IMR-90 (cell line): ENCODE results near the gene TTC24. TPM values are rescaled to one million over a fixed set of nuclear protein-coding genes. Genes with fewer than 3 reads are reported as not detected.

Experiments
- ATAC-seq: fragments of 200-7000 bp; cut with Tn5 transposase; 2 replicates; pipeline ENCODE4 v1.9.1; 2020; ENCODE audit warnings: low read depth, mild to moderate bottlenecking, moderate library complexity
- BruUV-seq: library from RNA; stranded (reverse); fragments of 400-500 nt; replicated peaks from 2 replicates; lab custom pipeline; 2021; lab: Mats Ljungman, UMichigan
- CTCF ChIA-PET: fragments of 300-600 bp; formaldehyde crosslinking; extraction: SDS; loops from one replicate; lab custom pipeline; 2021; ENCODE audit warnings: antibody characterized with exemption; lab: Yijun Ruan, JAX
- POLR2A ChIA-PET: fragments of 300-600 bp; sonication (Branson Sonifier 250); formaldehyde crosslinking; loops from one replicate; lab custom pipeline; 2022; ENCODE audit warnings: antibody characterized with exemption; ENCODE audit not compliant: unreplicated experiment; lab: Charles Lee
- DNase-seq: peaks from one replicate; pipeline ENCODE4 v3.0.0; 2013
- H2AFZ ChIP-seq: replicated peaks from 2 replicates; pipeline ENCODE3; 2013; ENCODE audit warnings: low read length, mild to moderate bottlenecking; ENCODE audit not compliant: poor library complexity
- H2AK5ac ChIP-seq: 2 replicates; pipeline ENCODE4 v1.6.1; 2013; ENCODE audit warnings: low read depth, low read length, inconsistent platforms
- H2AK9ac ChIP-seq: replicated peaks from 2 replicates; pipeline ENCODE3; 2013; ENCODE audit warnings: mild to moderate bottlenecking, low read depth, low read length, moderate library complexity; ENCODE audit not compliant: poor library complexity
- H2BK120ac ChIP-seq: 2 replicates; pipeline ENCODE4 v1.6.1; 2013; ENCODE audit warnings: low read depth, low read length, inconsistent platforms
- H2BK15ac ChIP-seq: 3 replicates; pipeline ENCODE4 v1.6.1; 2013; ENCODE audit warnings: low read depth, low read length, inconsistent platforms
- H2BK20ac ChIP-seq: 2 replicates; pipeline ENCODE4 v1.6.1; 2013; ENCODE audit warnings: low read depth, mild to moderate bottlenecking, inconsistent platforms, low read length, moderate library complexity
- H2BK5ac ChIP-seq: 2 replicates; pipeline ENCODE4 v1.6.1; 2013; ENCODE audit warnings: mild to moderate bottlenecking, low read depth, low read length, inconsistent platforms; ENCODE audit not compliant: poor library complexity, severe bottlenecking
- H3K14ac ChIP-seq: replicated peaks from 2 replicates; pipeline ENCODE4 v1.6.1; 2013; ENCODE audit warnings: low read depth, low read length, inconsistent platforms
- H3K18ac ChIP-seq: 2 replicates; pipeline ENCODE4 v1.6.1; 2013; ENCODE audit warnings: low read depth, low read length, control low read depth
- H3K23ac ChIP-seq: 2 replicates; pipeline ENCODE4 v1.6.1; 2013; ENCODE audit warnings: low read depth, low read length, inconsistent platforms
- H3K27ac ChIP-seq: 2 replicates; pipeline ENCODE4 v1.5.1; 2013; ENCODE audit warnings: mild to moderate bottlenecking, control low read depth, low read length; ENCODE audit not compliant: insufficient read depth
- H3K27me3 ChIP-seq: 2 replicates; pipeline ENCODE4 v1.6.1; 2013; ENCODE audit warnings: low read length; ENCODE audit not compliant: control insufficient read depth, insufficient read depth
- H3K36me3 ChIP-seq: 2 replicates; pipeline ENCODE4 v1.6.1; 2013; ENCODE audit warnings: low read length, mixed read lengths; ENCODE audit not compliant: control insufficient read depth, insufficient read depth
- H3K4ac ChIP-seq: 2 replicates; pipeline ENCODE4 v1.6.1; 2013; ENCODE audit warnings: low read depth, low read length, inconsistent platforms
- H3K4me1 ChIP-seq: 2 replicates; pipeline ENCODE4 v1.6.1; 2013; ENCODE audit warnings: low read length, mixed read lengths; ENCODE audit not compliant: control insufficient read depth, insufficient read depth
- H3K4me2 ChIP-seq: 2 replicates; pipeline ENCODE4 v1.6.1; 2013; ENCODE audit warnings: low read depth, mild to moderate bottlenecking, control low read depth, low read length, moderate library complexity
- H3K4me3 ChIP-seq: 2 replicates; pipeline ENCODE4 v1.5.1; 2013; ENCODE audit warnings: low read depth, mild to moderate bottlenecking, control low read depth, low read length, moderate library complexity; ENCODE audit not compliant: insufficient read depth
- H3K56ac ChIP-seq: 2 replicates; pipeline ENCODE4 v1.6.1; 2013; ENCODE audit warnings: low read length, inconsistent platforms; ENCODE audit not compliant: insufficient read depth; ENCODE audit errors: extremely low read depth
- H3K79me1 ChIP-seq, 2 experiments: 2 replicates each; pipeline ENCODE4 v1.6.1; 2013; ENCODE audit warnings: low read length in 2 of 2, inconsistent platforms in 1 of 2, low read depth in 1 of 2
- H3K9ac ChIP-seq: 2 replicates; pipeline ENCODE4 v1.6.1; 2013; ENCODE audit warnings: low read depth, low read length, control low read depth
- H3K9me1 ChIP-seq: 2 replicates; pipeline ENCODE4 v1.6.1; 2013; ENCODE audit warnings: low read length, inconsistent platforms; ENCODE audit not compliant: insufficient read depth
- H3K9me3 ChIP-seq: 2 replicates; pipeline ENCODE4 v1.6.1; 2013; ENCODE audit warnings: low read length; ENCODE audit not compliant: control insufficient read depth, insufficient read depth
- H4K20me1 ChIP-seq: 2 replicates; pipeline ENCODE4 v1.6.1; 2013; ENCODE audit warnings: low read length, inconsistent platforms; ENCODE audit not compliant: insufficient read depth
- H4K5ac ChIP-seq: 2 replicates; pipeline ENCODE4 v1.6.1; 2013; ENCODE audit warnings: mild to moderate bottlenecking, low read depth, low read length, control low read depth
- H4K8ac ChIP-seq, 2 experiments: 2 replicates each; pipeline ENCODE4 v1.6.1; 2013; ENCODE audit warnings: low read depth in 2 of 2, low read length in 2 of 2, control low read depth in 1 of 2, inconsistent platforms in 1 of 2
- H4K91ac ChIP-seq: 2 replicates; pipeline ENCODE4 v1.6.1; 2013; ENCODE audit warnings: low read depth, low read length, inconsistent platforms; ENCODE audit not compliant: insufficient read depth
- BHLHE40 ChIP-seq: fragments of 150-350 bp; IDR thresholded peaks from 2 replicates; pipeline ENCODE4 v1.6.1; 2016; ENCODE audit warnings: mild to moderate bottlenecking, low read depth, low read length
- FOS ChIP-seq: fragments of 150-350 bp; IDR thresholded peaks from 2 replicates; pipeline ENCODE4 v1.6.1; 2016; ENCODE audit warnings: low read depth, low read length
- MXI1 ChIP-seq: IDR thresholded peaks from 2 replicates; pipeline ENCODE4 v1.6.1; 2012; ENCODE audit warnings: low read depth, mild to moderate bottlenecking, low read length, moderate library complexity, borderline replicate concordance
- RAD21 ChIP-seq: IDR thresholded peaks from 2 replicates; pipeline ENCODE4 v1.6.1; 2012; ENCODE audit warnings: low read length, improper control_type of control experiment
- RCOR1 ChIP-seq: IDR thresholded peaks from 2 replicates; pipeline ENCODE4 v1.6.1; 2012; ENCODE audit warnings: mild to moderate bottlenecking, low read length, improper control_type of control experiment; ENCODE audit not compliant: insufficient replicate concordance
- WGBS, 2 experiments: methylation state at CpG; one replicate each; pipeline versions ENCODE4 v1.1.5 to v1.1.7; 2013; ENCODE audit warnings: missing lambda C conversion rate in 2 of 2; ENCODE audit not compliant: insufficient read length in 1 of 2; ENCODE audit errors: extremely low coverage in 2 of 2; 5-methylcytosine and 5-hydroxymethylcytosine counted together
- dilution Hi-C: fragments of 300-500 bp; cut with HindIII; formaldehyde crosslinking; loops from one replicate; pipeline ENCODE4 v1.14.3; 2018; ENCODE audit warnings: low sequenced_read_pairs; ENCODE audit not compliant: unreplicated experiment
- in situ Hi-C: fragments of 300-500 bp; cut with MboI; formaldehyde crosslinking; loops from 3 replicates; pipeline ENCODE4 v1.14.3; 2019; ENCODE audit warnings: low sequenced_read_pairs, inconsistent platforms, mixed read lengths
- intact Hi-C: fragments of 100-400 bp; cut with micrococcal nuclease; formaldehyde crosslinking; loops from 2 replicates; pipeline ENCODE4 v1.10.0; 2022
- polyA plus RNA-seq, 3 experiments: library from polyadenylated mRNA; depleted of rRNA; stranded (reverse); fragments of >200 nt; gene quantifications; 2 replicates each; pipeline ENCODE4 v1.2.3, GENCODE V29; 2012; ENCODE audit warnings: low replicate concordance in 1 of 3
- total RNA-seq: library from RNA; depleted of rRNA; stranded (reverse); fragments of >200 nt; gene quantifications from 2 replicates; pipeline ENCODE4 v1.2.3, GENCODE V29; 2012
- TF ChIP-seq, protein P1 (sequence below): fragments of 150-350 bp; IDR thresholded peaks from 2 replicates; pipeline ENCODE4 v1.6.1; 2017; ENCODE audit warnings: mild to moderate bottlenecking, antibody characterized with exemption, low read length, low read depth
- TF ChIP-seq, protein P2 (sequence below): conservative IDR thresholded peaks from 2 replicates; pipeline ENCODE4 v1.5.1; 2012; ENCODE audit warnings: mild to moderate bottlenecking, low read depth, low read length, improper control_type of control experiment
- TF ChIP-seq, protein P3 (sequence below): fragments of 150-350 bp; IDR thresholded peaks from 2 replicates; pipeline ENCODE4 v1.6.1; 2016; ENCODE audit warnings: low read depth, mild to moderate bottlenecking, low read length, moderate library complexity, borderline replicate concordance

Gene TTC24
- total and polyA plus RNA-seq, 2 of the 4 experiments (the other 2 are of a cell fraction): not detected

DNA sequence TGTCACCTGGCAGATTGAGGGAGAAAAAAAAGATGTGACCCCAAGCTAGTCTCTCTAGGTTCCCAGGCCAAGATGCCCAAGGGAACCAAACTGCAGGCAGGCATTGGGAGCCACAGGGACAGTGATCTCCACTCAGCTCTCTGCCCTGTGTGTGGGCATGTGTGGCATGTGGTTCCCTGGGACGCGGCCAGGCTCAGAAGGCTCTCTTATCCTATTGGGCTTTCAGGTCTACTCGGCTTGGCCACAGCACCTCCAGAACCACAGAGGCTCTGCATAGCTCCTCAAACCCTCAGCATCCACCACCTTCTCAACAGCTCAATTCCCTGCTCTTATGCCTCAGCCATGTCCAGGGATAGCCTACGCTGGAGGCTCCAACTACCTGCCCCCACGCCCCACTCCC lies 29.2 kb upstream of the TTC24 start:
- Histone ChIP-seq H3K56ac (no peak overlapping the region), H3K14ac (no peak overlapping the region), H3K23ac (no peak overlapping the region), H3K36me3 (peaks cover 14% of the 10 kb centered on the region), H2AK5ac (no peak overlapping the region), H4K91ac (no peak overlapping the region), H3K79me1 (peaks cover 0 to 22% of the 10 kb centered on the region in 2 experiments; a peak in 3 of 4 replicates), H3K27ac (no peak overlapping the region), H3K18ac (no peak overlapping the region), H2BK5ac (no peak overlapping the region), H4K5ac (no peak overlapping the region), H3K9me3 (no peaks in the 10 kb centered on the region), H3K9ac (no peak overlapping the region), H3K4me2 (no peak overlapping the region), H4K8ac (no peak overlapping the region), H3K4me3 (no peak overlapping the region), H2AK9ac (no peak overlapping the region), H2BK15ac (no peak overlapping the region), H3K4ac (no peak overlapping the region), H3K27me3 (no peaks in the 10 kb centered on the region), H2BK120ac (no peak overlapping the region), H4K20me1 (no peaks in the 10 kb centered on the region), H3K4me1 (no peaks in the 10 kb centered on the region), H2BK20ac (no peak overlapping the region), H3K9me1 (peaks cover 13% of the 10 kb centered on the region), H2AFZ (no peak overlapping the region)
- in situ Hi-C loops (no loop called here), intact Hi-C loops (no loop called here), dilution Hi-C loops (no loop called here)
- WGBS, 2 experiments: 100% methylated on average over 1 of the region's 5 CpGs; no CpG with 5 or more reads in 1 of the 2 experiments
- TF ChIP-seq MXI1 (no peak), RCOR1 (no peak), RAD21 (no peak), BHLHE40 (no peak), FOS (no peak)
- TF ChIP-seq, protein P1, sequence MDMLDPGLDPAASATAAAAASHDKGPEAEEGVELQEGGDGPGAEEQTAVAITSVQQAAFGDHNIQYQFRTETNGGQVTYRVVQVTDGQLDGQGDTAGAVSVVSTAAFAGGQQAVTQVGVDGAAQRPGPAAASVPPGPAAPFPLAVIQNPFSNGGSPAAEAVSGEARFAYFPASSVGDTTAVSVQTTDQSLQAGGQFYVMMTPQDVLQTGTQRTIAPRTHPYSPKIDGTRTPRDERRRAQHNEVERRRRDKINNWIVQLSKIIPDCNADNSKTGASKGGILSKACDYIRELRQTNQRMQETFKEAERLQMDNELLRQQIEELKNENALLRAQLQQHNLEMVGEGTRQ: no peak
- TF ChIP-seq, protein P2, sequence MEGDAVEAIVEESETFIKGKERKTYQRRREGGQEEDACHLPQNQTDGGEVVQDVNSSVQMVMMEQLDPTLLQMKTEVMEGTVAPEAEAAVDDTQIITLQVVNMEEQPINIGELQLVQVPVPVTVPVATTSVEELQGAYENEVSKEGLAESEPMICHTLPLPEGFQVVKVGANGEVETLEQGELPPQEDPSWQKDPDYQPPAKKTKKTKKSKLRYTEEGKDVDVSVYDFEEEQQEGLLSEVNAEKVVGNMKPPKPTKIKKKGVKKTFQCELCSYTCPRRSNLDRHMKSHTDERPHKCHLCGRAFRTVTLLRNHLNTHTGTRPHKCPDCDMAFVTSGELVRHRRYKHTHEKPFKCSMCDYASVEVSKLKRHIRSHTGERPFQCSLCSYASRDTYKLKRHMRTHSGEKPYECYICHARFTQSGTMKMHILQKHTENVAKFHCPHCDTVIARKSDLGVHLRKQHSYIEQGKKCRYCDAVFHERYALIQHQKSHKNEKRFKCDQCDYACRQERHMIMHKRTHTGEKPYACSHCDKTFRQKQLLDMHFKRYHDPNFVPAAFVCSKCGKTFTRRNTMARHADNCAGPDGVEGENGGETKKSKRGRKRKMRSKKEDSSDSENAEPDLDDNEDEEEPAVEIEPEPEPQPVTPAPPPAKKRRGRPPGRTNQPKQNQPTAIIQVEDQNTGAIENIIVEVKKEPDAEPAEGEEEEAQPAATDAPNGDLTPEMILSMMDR: no peak
- TF ChIP-seq, protein P3, sequence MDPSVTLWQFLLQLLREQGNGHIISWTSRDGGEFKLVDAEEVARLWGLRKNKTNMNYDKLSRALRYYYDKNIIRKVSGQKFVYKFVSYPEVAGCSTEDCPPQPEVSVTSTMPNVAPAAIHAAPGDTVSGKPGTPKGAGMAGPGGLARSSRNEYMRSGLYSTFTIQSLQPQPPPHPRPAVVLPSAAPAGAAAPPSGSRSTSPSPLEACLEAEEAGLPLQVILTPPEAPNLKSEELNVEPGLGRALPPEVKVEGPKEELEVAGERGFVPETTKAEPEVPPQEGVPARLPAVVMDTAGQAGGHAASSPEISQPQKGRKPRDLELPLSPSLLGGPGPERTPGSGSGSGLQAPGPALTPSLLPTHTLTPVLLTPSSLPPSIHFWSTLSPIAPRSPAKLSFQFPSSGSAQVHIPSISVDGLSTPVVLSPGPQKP: no peak
- ChIA-PET POLR2A (no interaction called here), CTCF (no interaction called here)
- DNase-seq (no peak), ATAC-seq (no peak)
- BruUV-seq: no TSS peak
